Hepatocyte (in vitro differentiated cells): ENCODE measurements around the gene NXPE3. TPM values are rescaled to one million over a fixed set of nuclear protein-coding genes. Genes with fewer than 3 reads are reported as not detected.

Experiments used
- DNase-seq: peaks from one replicate; pipeline ENCODE4 v3.0.0-alpha.2; 2016; ENCODE audit warnings: low spot score
- H2AFZ ChIP-seq: fragments of 200-600 bp; sonication (generic); 2 replicates; pipeline ENCODE4 v1.6.0; 2016; ENCODE audit warnings: antibody characterized with exemption, mild to moderate bottlenecking
- H3K27ac ChIP-seq: fragments of 200-600 bp; sonication (generic); 2 replicates; pipeline ENCODE4 v1.5.1; 2016; ENCODE audit warnings: mild to moderate bottlenecking
- H3K27me3 ChIP-seq: fragments of 200-600 bp; sonication (generic); 2 replicates; pipeline ENCODE4 v1.6.1; 2016
- H3K36me3 ChIP-seq: fragments of 200-600 bp; sonication (generic); replicated peaks from 2 replicates; pipeline ENCODE4 v1.5.1; 2016; ENCODE audit warnings: low read depth; ENCODE audit not compliant: insufficient read depth
- H3K4me1 ChIP-seq: fragments of 200-600 bp; sonication (generic); 2 replicates; pipeline ENCODE4 v1.5.1; 2016; ENCODE audit warnings: mild to moderate bottlenecking, moderate library complexity; ENCODE audit not compliant: insufficient read depth
- H3K4me2 ChIP-seq: fragments of 200-600 bp; sonication (generic); 2 replicates; pipeline ENCODE4 v1.6.0; 2016
- H3K4me3 ChIP-seq: fragments of 200-600 bp; sonication (generic); 2 replicates; pipeline ENCODE4 v1.5.1; 2016; ENCODE audit warnings: mild to moderate bottlenecking
- H3K79me2 ChIP-seq: fragments of 200-600 bp; sonication (generic); 2 replicates; pipeline ENCODE4 v1.6.0; 2017; ENCODE audit warnings: mild to moderate bottlenecking
- H3K9me2 ChIP-seq: fragments of 200-600 bp; sonication (generic); replicated peaks from 2 replicates; pipeline ENCODE4 v1.6.0; 2017; ENCODE audit warnings: mild to moderate bottlenecking; ENCODE audit not compliant: insufficient read depth
- H3K9me3 ChIP-seq: fragments of 200-600 bp; sonication (generic); 2 replicates; pipeline ENCODE4 v1.5.1; 2016; ENCODE audit warnings: low read depth, mild to moderate bottlenecking
- H4K20me1 ChIP-seq: fragments of 200-600 bp; sonication (generic); 2 replicates; pipeline ENCODE4 v1.6.0; 2016; ENCODE audit warnings: mild to moderate bottlenecking; ENCODE audit not compliant: insufficient read depth, poor library complexity, severe bottlenecking
- EZH2 ChIP-seq: fragments of 200-600 bp; sonication (generic); IDR thresholded peaks from 2 replicates; pipeline ENCODE4 v1.6.1; 2016; ENCODE audit warnings: antibody characterized with exemption, mild to moderate bottlenecking, borderline replicate concordance
- EZH2phosphoT487 ChIP-seq: fragments of 200-600 bp; sonication (generic); IDR thresholded peaks from one replicate; pipeline ENCODE4 v1.6.1; 2018; ENCODE audit warnings: antibody characterized with exemption, mild to moderate bottlenecking, low read depth, moderate library complexity; ENCODE audit not compliant: unreplicated experiment, severe bottlenecking
- WGBS: methylation state at CpG from one replicate; pipeline ENCODE4 v1.1.6; 2016; ENCODE audit warnings: low lambda C conversion rate; ENCODE audit errors: missing lambda C conversion rate; 5-methylcytosine and 5-hydroxymethylcytosine counted together
- polyA plus RNA-seq: library from polyadenylated mRNA; unstranded; fragments of >200 nt; fragmentation: Nextera tagmentation; extraction: Ambion mirVana; gene quantifications from 2 replicates; pipeline ENCODE4 v1.2.1, GENCODE V29; 2016
- total RNA-seq: library from RNA; depleted of rRNA; stranded (reverse); fragments of >200 nt; gene quantifications from 2 replicates; pipeline ENCODE4 v1.2.3, GENCODE V29; 2014
- TF ChIP-seq, protein P1 (sequence below): fragments of 200-600 bp; sonication (generic); IDR thresholded peaks from 2 replicates; pipeline ENCODE4 v1.5.1; 2016; ENCODE audit warnings: antibody characterized with exemption, mild to moderate bottlenecking; ENCODE audit not compliant: poor library complexity

Gene NXPE3
- total and polyA plus RNA-seq, 2 experiments from 2014 or later: 5.9 TPM

DNA sequence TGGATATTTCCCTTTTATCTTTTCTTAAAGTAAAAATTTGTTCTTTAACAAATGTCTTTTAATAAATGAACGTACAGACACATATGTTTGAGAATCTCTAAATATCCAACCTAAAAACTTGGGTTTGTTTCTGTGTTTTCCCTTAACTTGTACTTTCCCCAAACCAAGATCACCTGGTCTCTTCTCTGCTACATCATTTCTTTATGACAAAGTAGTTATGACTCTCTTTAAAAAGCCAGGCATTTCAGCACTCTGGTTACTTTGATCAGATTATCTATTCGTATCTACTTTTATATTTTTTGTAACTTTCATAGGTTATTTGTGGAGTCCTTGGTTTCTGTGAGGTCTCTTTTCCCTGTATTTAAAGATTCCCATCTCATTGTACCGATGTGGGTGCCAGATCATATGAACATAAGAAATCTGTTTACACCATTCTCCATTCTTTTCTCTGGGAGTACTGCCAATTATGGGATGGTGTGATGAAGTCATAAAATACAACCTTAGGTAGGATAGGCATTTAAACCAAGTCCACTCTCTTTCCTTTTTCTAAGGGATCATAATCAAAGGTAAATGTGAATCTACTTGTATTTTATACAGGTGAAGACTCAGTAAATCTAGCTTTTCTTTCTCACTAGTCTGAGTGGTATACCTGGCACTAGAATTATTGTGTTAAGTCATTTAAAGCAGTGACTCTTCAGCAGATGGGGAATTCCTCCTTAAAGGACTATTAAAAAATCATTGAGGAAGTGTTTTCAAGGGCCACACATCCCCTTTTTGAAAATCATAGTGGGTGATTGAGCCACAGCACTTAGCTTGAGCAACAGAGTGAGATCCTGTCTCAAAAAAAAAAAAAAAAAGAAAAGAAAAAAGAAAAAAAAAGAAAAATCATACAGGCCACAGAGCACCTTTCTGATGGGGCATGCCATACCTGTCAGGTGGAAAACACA, 57.9 kb downstream of the NXPE3 start:
- Histone ChIP-seq H3K4me3 (no peak overlapping the region), H3K9me2 (no peaks in the 10 kb centered on the region), H3K27ac (no peak overlapping the region), H3K4me1 (no peaks in the 10 kb centered on the region), H3K27me3 (no peaks in the 10 kb centered on the region), H3K4me2 (no peak overlapping the region), H4K20me1 (no peaks in the 10 kb centered on the region), H3K79me2 (peaks cover 14% of the 10 kb centered on the region), H2AFZ (no peak overlapping the region), H3K36me3 (no peaks in the 10 kb centered on the region), H3K9me3 (no peaks in the 10 kb centered on the region)
- DNase-seq: no peak
- 78% methylated on average over 3 of the region's 3 CpGs for WGBS
- TF ChIP-seq, protein P1, sequence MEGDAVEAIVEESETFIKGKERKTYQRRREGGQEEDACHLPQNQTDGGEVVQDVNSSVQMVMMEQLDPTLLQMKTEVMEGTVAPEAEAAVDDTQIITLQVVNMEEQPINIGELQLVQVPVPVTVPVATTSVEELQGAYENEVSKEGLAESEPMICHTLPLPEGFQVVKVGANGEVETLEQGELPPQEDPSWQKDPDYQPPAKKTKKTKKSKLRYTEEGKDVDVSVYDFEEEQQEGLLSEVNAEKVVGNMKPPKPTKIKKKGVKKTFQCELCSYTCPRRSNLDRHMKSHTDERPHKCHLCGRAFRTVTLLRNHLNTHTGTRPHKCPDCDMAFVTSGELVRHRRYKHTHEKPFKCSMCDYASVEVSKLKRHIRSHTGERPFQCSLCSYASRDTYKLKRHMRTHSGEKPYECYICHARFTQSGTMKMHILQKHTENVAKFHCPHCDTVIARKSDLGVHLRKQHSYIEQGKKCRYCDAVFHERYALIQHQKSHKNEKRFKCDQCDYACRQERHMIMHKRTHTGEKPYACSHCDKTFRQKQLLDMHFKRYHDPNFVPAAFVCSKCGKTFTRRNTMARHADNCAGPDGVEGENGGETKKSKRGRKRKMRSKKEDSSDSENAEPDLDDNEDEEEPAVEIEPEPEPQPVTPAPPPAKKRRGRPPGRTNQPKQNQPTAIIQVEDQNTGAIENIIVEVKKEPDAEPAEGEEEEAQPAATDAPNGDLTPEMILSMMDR: no peak
- TF ChIP-seq EZH2phosphoT487 (no peak), EZH2 (no peak)

DNA sequence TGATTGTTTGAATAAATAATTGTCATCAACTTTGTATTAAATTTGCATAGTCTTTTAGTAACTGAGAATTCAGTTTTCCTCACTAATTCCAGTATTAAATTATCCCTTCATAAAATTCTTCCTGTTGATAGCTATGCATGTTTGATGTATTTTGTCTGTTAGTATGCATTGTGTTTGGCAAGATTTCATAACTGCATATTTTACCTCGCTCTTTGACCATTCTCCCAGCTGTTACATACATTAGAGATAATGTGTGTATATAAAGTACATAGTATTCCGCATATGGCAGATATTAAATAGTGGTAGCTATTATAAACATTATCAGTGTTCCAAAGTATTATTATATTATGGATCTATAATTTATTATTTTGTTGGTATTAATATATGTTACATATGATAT, 59.7 kb downstream of the NXPE3 start:
- no peak for DNase-seq
- no peak for TF ChIP-seq EZH2
- TF ChIP-seq, protein P1: no peak
- TF ChIP-seq EZH2phosphoT487: no peak
- H3K27ac ChIP-seq: no peak overlapping the region
- H3K9me2 ChIP-seq: no peaks in the 10 kb centered on the region
- no peaks in the 10 kb centered on the region for H3K27me3 ChIP-seq
- WGBS: 76% methylated on average over 2 of the region's 2 CpGs
- no peak overlapping the region for H3K4me2 ChIP-seq
- no peaks in the 10 kb centered on the region for H3K9me3 ChIP-seq
- H3K4me1 ChIP-seq: no peaks in the 10 kb centered on the region
- H2AFZ ChIP-seq: no peak overlapping the region
- H3K79me2 ChIP-seq: peaks cover 7% of the 10 kb centered on the region
- H4K20me1 ChIP-seq: no peaks in the 10 kb centered on the region
- no peak overlapping the region for H3K4me3 ChIP-seq
- no peaks in the 10 kb centered on the region for H3K36me3 ChIP-seq

DNA sequence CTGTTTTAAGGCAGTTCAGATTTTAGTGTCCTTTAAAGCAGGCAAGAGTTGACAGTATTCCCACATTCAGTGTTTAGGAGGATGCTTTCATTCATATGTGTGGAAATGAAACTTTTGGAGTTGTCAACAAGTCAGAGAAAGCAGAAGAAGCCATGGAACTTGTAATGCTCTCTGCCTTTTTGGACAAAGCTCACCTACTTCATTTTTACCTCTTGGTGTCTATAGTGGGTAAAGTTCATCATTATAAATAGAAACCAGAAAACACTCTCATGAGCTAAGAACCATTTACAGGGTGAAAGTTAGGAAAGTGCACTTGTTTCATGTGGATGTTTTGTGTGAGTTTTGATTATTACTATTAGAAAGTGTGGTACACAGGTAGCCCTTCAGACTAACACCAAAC, 61.1 kb downstream of the NXPE3 start:
- Histone ChIP-seq H3K27ac (no peak overlapping the region), H2AFZ (no peak overlapping the region), H3K79me2 (peaks cover 12% of the 10 kb centered on the region), H3K9me3 (no peaks in the 10 kb centered on the region), H3K4me1 (no peaks in the 10 kb centered on the region), H3K27me3 (no peaks in the 10 kb centered on the region), H3K4me2 (no peak overlapping the region), H4K20me1 (no peaks in the 10 kb centered on the region), H3K36me3 (no peaks in the 10 kb centered on the region), H3K4me3 (no peak overlapping the region), H3K9me2 (no peaks in the 10 kb centered on the region)
- TF ChIP-seq EZH2phosphoT487: no peak
- TF ChIP-seq EZH2: no peak
- TF ChIP-seq, protein P1: no peak
- no peak for DNase-seq
